ENCODE data around the gene TRIM7.

DNA sequence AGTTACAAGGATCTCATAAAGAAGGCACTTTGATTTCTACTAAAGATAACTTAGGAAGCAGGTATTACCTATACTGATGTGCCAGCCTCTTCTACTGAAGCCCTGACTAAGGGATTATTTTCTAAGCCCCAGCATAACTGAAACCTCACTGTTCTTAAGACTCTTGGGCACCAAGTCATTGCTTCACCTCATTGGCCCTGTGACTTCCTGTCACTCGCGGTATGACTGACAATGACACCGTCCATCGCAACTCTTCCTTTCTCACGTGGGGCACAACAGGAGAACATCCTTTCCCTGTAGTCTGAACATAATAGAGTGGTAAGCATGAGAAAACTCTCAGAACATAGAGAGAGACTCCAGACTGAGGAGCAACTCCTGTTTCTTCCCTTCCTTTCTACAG is 51.2 kb downstream of the TRIM7 start:
- TF ChIP-seq EP300 (IDR thresholded peaks at IDR 0.05; ENCODE audit: borderline replicate concordance) (no peak), RAD21 (IDR thresholded peaks at IDR 0.05; ENCODE audit: low read depth) (no peak), ZBTB7A (IDR thresholded peaks at IDR 0.05; ENCODE audit: low read depth) (no peak), CREB1 (IDR thresholded peaks at IDR 0.05; ENCODE audit: low read depth) (no peak), TAF1 (IDR thresholded peaks at IDR 0.05; ENCODE audit: low read depth) (no peak)
- TF ChIP-seq, protein P1, sequence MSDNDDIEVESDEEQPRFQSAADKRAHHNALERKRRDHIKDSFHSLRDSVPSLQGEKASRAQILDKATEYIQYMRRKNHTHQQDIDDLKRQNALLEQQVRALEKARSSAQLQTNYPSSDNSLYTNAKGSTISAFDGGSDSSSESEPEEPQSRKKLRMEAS (IDR thresholded peaks at IDR 0.05) = no peak
- TF ChIP-seq, protein P2, sequence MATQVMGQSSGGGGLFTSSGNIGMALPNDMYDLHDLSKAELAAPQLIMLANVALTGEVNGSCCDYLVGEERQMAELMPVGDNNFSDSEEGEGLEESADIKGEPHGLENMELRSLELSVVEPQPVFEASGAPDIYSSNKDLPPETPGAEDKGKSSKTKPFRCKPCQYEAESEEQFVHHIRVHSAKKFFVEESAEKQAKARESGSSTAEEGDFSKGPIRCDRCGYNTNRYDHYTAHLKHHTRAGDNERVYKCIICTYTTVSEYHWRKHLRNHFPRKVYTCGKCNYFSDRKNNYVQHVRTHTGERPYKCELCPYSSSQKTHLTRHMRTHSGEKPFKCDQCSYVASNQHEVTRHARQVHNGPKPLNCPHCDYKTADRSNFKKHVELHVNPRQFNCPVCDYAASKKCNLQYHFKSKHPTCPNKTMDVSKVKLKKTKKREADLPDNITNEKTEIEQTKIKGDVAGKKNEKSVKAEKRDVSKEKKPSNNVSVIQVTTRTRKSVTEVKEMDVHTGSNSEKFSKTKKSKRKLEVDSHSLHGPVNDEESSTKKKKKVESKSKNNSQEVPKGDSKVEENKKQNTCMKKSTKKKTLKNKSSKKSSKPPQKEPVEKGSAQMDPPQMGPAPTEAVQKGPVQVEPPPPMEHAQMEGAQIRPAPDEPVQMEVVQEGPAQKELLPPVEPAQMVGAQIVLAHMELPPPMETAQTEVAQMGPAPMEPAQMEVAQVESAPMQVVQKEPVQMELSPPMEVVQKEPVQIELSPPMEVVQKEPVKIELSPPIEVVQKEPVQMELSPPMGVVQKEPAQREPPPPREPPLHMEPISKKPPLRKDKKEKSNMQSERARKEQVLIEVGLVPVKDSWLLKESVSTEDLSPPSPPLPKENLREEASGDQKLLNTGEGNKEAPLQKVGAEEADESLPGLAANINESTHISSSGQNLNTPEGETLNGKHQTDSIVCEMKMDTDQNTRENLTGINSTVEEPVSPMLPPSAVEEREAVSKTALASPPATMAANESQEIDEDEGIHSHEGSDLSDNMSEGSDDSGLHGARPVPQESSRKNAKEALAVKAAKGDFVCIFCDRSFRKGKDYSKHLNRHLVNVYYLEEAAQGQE (IDR thresholded peaks at IDR 0.05; ENCODE audit: low read depth) = no peak
